MCF 10A (cell line): ENCODE data around the gene NLGN3. TPM values are rescaled to one million over a fixed set of nuclear protein-coding genes. Genes with fewer than 3 reads are reported as not detected.

Experiments
- BruUV-seq: library from RNA; stranded (reverse); fragments of 400-500 nt; replicated peaks from 2 replicates; lab custom pipeline; 2021; lab: Mats Ljungman, UMichigan
- CTCF ChIA-PET: fragments of 300-600 bp; sonication (Branson Sonifier 250); formaldehyde crosslinking; extraction: SDS; loops from one replicate; lab custom pipeline; 2021; ENCODE audit warnings: antibody characterized with exemption, inconsistent platforms; lab: Yijun Ruan, JAX
- POLR2A ChIA-PET: fragments of 300-600, 350-650 bp; sonication (Branson Sonifier 250); formaldehyde crosslinking; extraction: SDS; loops from one replicate; lab custom pipeline; 2020; ENCODE audit warnings: antibody characterized with exemption, inconsistent platforms; lab: Yijun Ruan, JAX
- DNase-seq: peaks from one replicate; pipeline ENCODE4 v3.0.0-alpha.2; 2018; ENCODE audit not compliant: unreplicated experiment
- H3K27ac Mint-ChIP-seq: one replicate; pipeline ENCODE4 v1.8.0; 2022; ENCODE audit warnings: mild to moderate bottlenecking, low read depth, mixed read lengths; ENCODE audit not compliant: unreplicated experiment
- H3K27me3 Mint-ChIP-seq: one replicate; pipeline ENCODE4 v1.8.0; 2022; ENCODE audit warnings: mixed read lengths; ENCODE audit not compliant: insufficient read depth, unreplicated experiment
- H3K36me3 Mint-ChIP-seq: one replicate; pipeline ENCODE4 v1.8.0; 2022; ENCODE audit warnings: mild to moderate bottlenecking, moderate library complexity, mixed read lengths; ENCODE audit not compliant: insufficient read depth, unreplicated experiment
- H3K4me1 Mint-ChIP-seq: one replicate; pipeline ENCODE4 v1.8.0; 2022; ENCODE audit warnings: mixed read lengths; ENCODE audit not compliant: insufficient read depth, unreplicated experiment
- H3K4me3 Mint-ChIP-seq: one replicate; pipeline ENCODE4 v1.8.0; 2022; ENCODE audit warnings: mild to moderate bottlenecking, moderate library complexity, mixed read lengths; ENCODE audit not compliant: unreplicated experiment
- H3K9me3 Mint-ChIP-seq: one replicate; pipeline ENCODE4 v1.8.0; 2022; ENCODE audit warnings: mixed read lengths; ENCODE audit not compliant: unreplicated experiment
- CTCF ChIP-seq: fragments of 200-600 bp; IDR thresholded peaks from one replicate; pipeline ENCODE4 v1.8.0; 2022; ENCODE audit warnings: antibody characterized with exemption, mild to moderate bottlenecking; ENCODE audit not compliant: unreplicated experiment
- intact Hi-C: fragments of 100-400 bp; cut with micrococcal nuclease; formaldehyde crosslinking; loops from 2 replicates; pipeline ENCODE4 v1.14.1; 2022
- total RNA-seq: library from RNA; stranded (reverse); gene quantifications from 2 replicates; pipeline ENCODE4 v1.2.3, GENCODE V29; 2022

NLGN3 gene
- total RNA-seq, 1 experiment from 2014 or later, result 0.42 TPM

GRCh38 chrX:71168134-71168533, 23.5 kb downstream of the NLGN3 start:
- H3K4me1 Mint-ChIP-seq, result no peaks in the 10 kb centered on the region
- TF ChIP-seq CTCF, result no peak
- DNase-seq, result no peak
- CTCF ChIA-PET, result interaction anchor here (1.5 kb wide), 1 partner anchor 11 kb away, joined by 3 read pairs; no protein-coding TSS in a partner anchor
- peaks cover 36% of the 10 kb centered on the region for H3K27me3 Mint-ChIP-seq
- H3K36me3 Mint-ChIP-seq, result peaks cover 6% of the 10 kb centered on the region
- intact Hi-C loops, result no loop called here
- H3K27ac Mint-ChIP-seq, result no peak overlapping the region
- POLR2A ChIA-PET, result no interaction called here
- no TSS peak for BruUV-seq
- H3K9me3 Mint-ChIP-seq, result no peaks in the 10 kb centered on the region
- H3K4me3 Mint-ChIP-seq, result no peak overlapping the region

- DNase-seq, result no peak
- Mint-ChIP-seq H3K4me3 (no peak overlapping the region), H3K4me1 (no peaks in the 10 kb centered on the region), H3K27ac (no peak overlapping the region), H3K9me3 (no peaks in the 10 kb centered on the region), H3K27me3 (peaks cover 41% of the 10 kb centered on the region), H3K36me3 (no peaks in the 10 kb centered on the region)
- no peak for TF ChIP-seq CTCF
- no TSS peak for BruUV-seq
- ChIA-PET CTCF (interaction anchor here (1.1 kb wide), 1 partner anchor 10 kb away, joined by 3 read pairs; no protein-coding TSS in a partner anchor), POLR2A (no interaction called here)
- intact Hi-C loops, result no loop called here
These were observed 24.9 kb downstream of the NLGN3 start for GRCh38 chrX:71169586-71169985.

- intact Hi-C loops, result no loop called here
- DNase-seq, result no peak
- Mint-ChIP-seq H3K9me3 (no peaks in the 10 kb centered on the region), H3K36me3 (no peaks in the 10 kb centered on the region), H3K27ac (no peak overlapping the region), H3K27me3 (peaks cover 45% of the 10 kb centered on the region), H3K4me3 (no peak overlapping the region), H3K4me1 (no peaks in the 10 kb centered on the region)
- ChIA-PET CTCF (interaction anchor here (1.1 kb wide), 1 partner anchor 9 kb away, joined by 3 read pairs; no protein-coding TSS in a partner anchor), POLR2A (no interaction called here)
- no peak for TF ChIP-seq CTCF
- BruUV-seq, result no TSS peak
These were observed 26.0 kb downstream of the NLGN3 start for GRCh38 chrX:71170660-71171059.

GRCh38 chrX:71171110-71171801, 26.6 kb downstream of the NLGN3 start:
- no peak overlapping the region for H3K4me3 Mint-ChIP-seq
- intact Hi-C loops, result no loop called here

More at GRCh38 chrX:71171110-71171801, 26.6 kb downstream of the NLGN3 start:
- ChIA-PET POLR2A (no interaction called here), CTCF (no interaction called here)
- Mint-ChIP-seq H3K9me3 (no peaks in the 10 kb centered on the region), H3K27me3 (peaks cover 45% of the 10 kb centered on the region), H3K27ac (no peak overlapping the region), H3K36me3 (no peaks in the 10 kb centered on the region), H3K4me1 (no peaks in the 10 kb centered on the region)
- BruUV-seq, result no TSS peak
- TF ChIP-seq CTCF, result no peak
- no peak for DNase-seq
